GM19351 (cell line): ENCODE results near the gene ALDH2.
"Not testable (repeated sequence)": the region's sequence is repeated elsewhere in the genome, so short reads cannot be mapped to it uniquely, and the experiment has no call there.

Experiments
- ATAC-seq: cut with Tn5 transposase; IDR thresholded peaks from one replicate; pipeline ENCODE4 v1.9.1; 2021; ENCODE audit warnings: mild to moderate bottlenecking, moderate library complexity; ENCODE audit not compliant: unreplicated experiment

Gene ALDH2

DNA sequence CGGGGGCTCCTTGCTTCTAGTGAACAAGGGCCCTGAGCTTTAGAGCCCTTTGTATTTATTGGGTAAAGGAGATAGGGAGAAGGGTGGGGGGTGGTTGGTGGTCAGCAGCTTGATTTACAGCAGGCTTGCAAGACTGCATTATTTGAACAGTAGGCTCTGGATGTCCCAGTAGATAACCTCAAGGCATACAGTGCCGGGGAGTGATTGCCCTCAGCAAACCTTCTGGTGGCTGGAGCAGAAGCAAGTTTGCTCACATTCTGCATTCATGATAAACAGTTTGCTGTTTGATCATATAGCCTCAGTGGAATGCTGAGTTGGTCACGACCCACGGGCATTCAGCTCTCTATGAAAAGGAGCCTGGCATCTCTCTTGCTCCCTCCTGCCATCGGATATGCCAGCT is 58.8 kb downstream of the ALDH2 start:
- no peak for ATAC-seq

DNA sequence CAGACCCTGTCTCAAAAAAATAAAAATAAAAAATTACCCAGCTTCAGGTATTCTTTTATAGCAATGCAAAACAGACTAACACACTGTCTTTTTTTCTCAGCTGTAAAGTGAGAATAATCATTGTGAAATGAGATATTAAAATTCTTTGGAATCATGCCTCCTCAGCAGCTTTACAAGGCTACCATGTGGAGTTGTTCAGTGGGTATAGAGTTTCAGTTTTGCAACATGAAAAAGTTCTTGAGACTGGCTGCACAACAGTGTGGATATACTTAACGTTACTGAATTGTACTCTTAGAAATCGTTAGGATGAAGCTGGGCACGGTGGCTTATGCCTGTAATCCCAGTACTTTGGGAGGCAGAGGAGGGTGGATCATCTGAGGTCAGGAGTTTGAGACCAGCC is 59.6 kb downstream of the ALDH2 start:
- no peak for ATAC-seq

GRCh38 chr12:111826992-111827391 is 60.3 kb downstream of the ALDH2 start:
- no peak for ATAC-seq

GRCh38 chr12:111827907-111828306 is 61.2 kb downstream of the ALDH2 start:
- ATAC-seq = no peak

DNA sequence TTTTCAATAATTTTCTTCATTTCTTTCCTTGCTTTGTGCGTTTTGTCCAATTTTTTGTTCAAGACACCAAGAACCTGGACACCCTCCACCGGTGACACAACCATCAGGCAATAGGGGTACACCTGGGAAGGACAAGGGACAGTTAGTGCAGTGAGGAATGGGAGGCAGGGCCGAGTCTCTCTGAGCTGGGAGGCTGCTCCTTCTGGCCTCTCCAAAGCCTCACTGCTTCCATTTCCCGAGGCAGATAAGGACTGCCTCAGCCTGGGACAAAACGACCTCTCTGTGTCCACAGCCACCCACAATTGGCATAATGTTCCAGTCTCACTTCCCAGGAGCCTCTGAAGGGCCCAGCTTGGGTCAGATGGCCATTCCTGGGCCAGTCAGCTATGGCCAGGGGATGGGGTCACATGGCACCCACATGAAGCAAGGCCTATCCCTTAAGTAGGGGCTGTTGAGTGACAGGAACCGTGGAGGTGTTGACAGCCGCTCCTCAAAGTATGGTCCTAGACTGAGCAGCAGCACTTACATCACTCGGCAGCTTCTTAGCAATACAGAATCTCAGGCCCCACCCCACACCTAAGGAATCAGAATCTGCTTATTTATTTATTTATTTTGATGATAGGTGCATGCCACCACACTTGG is 61.7 kb downstream of the ALDH2 start:
- ATAC-seq = no peak

DNA sequence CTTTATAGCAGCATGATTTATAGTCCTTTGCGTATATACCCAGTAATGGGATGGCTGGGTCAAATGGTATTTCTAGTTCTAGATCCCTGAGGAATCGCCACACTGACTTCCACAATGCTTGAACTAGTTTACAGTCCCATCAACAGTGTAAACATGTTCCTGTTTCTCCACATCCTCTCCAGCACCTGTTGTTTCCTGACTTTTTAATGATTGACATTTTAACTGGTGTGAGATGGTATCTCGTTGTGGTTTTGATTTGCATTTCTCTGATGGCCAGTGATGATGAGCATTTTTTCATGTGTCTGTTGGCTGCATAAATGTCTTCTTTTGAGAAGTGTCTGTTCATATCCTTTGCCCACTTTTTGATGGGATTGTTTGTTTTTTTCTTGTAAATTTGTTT is 62.9 kb downstream of the ALDH2 start:
- ATAC-seq = not testable (repeated sequence)

DNA sequence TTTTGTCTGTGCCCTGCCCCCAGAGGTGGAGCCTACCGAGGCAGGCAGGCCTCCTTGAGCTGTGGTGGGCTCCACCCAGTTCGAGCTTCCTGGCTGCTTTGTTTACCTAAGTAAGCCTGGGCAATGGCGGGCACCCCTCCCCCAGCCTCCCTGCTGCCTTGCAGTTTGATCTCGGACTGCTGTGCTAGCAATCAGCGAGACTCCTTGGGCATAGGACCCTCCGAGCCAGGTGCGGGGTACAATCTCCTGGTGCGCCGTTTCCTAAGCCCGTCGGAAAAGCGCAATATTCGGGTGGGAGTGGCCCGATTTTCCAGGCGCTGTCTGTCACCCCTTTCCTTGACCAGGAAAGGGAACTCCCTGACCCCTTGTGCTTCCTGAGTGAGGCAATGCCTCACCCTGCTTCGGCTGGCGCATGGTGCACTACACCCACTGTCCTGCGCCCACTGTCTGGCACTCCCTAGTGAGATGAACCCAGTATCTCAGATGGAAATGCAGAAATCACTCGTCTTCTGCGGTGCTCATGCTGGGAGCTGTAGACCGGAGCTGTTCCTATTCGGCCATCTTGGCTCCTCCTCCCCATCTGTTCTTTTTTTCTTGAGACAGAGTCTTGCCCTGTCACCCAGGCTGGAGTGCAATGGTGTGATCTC is 68.1 kb downstream of the ALDH2 start:
- ATAC-seq = not testable (repeated sequence)

DNA sequence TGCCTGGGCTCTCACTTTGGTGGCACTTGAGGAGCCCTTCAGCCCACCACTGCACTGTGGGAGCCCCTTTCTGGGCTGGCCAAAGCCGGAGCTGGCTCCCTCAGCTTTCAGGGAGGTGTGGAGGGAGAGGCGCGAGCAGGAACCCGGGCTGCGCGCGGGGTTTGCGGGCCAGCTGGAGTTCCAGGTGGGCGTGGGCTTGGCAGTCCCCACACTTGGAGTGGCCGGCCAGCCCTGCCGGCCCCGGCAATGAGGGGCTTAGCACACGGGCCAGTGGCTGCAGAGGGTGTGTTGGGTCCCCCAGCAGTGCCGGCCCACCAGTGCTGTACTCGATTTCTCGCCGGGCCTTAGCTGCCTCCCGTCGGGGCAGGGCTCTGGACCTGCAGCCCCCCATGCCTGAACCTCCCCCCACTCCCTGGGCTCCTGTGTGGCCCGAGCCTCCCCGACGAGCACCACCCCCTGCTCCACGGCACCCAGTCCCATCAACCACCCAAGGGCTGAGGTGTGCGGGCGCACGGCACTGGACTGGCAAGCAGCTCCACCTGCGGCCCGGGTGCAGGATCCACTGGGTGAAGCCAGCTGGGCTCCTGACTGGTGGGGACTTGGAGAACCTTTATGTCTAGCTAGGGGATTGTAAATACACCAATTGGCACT is 68.9 kb downstream of the ALDH2 start:
- not testable (repeated sequence) for ATAC-seq

GRCh38 chr12:111838353-111838752 is 71.6 kb downstream of the ALDH2 start:
- ATAC-seq = no peak

GRCh38 chr12:111840807-111841206 is 74.1 kb downstream of the ALDH2 start:
- ATAC-seq = no peak

- ATAC-seq = no peak
These were observed 74.6 kb downstream of the ALDH2 start for GRCh38 chr12:111841236-111841749.

- ATAC-seq = peak; percentile 75
These were observed 75.2 kb downstream of the ALDH2 start, which contains the start of gene MAPKAPK5 for GRCh38 chr12:111841750-111842555. TSS of gene MAPKAPK5 (plus strand) at chr12:111842228. CDS start at chr12:111842734, 506 bp downstream.

DNA sequence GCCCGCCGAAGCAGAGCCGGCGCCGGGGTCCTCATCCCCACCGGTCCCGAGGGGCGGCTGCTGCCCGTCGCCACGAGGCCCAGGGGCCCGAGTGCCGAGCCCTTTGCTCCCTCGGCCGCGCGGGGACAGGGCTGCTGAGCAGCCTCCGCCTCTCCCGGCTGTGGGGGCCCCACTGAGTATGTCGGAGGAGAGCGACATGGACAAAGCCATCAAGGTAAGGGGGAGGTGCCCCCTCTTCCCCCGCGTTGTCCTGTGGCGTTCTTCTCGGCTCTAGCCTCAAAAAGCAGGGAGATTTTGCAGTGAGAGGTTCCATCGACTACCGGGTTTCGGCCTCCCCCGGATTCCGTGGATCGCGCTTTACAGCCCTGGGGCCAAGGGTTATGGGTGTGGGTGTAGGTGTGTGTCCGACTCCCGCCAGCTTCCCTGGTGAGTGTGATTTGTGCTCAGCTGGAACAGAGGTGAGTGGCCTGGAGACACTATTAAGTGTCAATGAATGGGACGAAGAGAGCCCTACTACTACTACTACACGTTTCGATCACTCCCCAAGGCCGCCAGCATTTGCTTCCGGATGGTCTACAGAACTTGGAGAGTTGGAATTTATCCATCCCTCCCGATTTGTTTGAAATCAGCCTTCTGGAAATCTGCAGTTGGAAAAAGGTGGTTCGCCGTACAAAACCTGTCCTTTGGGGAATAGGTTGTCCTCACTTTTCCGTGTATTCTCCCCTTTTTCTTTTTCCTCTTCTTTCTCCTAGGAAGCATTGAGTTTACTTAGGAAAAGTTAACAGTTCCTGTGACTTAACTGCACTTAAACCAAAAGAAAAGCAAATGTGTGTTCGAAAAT is 76.0 kb downstream of the ALDH2 start:
- ATAC-seq = peak; percentile 15

DNA sequence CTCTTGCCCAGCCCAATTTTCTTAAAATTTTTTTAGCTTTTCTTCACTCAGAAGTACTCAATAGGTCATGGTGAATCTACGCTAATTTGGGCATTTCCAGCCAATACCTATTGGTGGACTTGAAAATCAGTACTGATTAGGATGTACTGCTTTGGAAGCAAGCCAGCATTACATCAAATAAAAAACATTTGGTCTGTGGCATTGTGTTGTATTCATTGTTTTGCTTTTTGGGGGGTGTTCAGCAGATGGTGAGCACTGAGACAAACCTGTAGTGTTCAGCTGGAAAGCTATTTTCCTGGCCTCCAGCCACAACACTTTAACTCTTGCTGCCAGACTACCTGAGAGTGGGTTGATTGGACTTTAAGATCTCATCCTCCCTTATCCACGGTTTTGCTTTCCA is 79.3 kb downstream of the ALDH2 start:
- no peak for ATAC-seq

DNA sequence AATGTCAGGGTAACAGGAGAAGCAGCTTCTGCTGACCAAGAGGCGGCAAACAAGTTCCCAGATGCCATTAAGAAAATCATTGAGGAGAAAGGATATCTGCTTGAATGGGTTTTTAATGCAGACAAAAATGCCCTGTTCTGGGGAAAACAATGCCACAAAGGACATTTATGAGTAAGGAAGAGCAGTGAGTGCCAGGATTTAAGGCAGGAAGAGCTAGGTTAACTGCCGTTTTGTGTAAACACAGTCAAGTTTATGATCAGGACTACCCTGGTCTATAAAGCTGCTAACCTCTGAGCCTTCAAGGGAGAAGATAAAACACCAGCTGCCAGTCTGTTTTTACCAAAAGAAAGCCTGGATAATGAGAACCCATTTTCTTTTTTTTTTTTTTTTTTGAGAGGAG is 83.8 kb downstream of the ALDH2 start:
- ATAC-seq = no peak

DNA sequence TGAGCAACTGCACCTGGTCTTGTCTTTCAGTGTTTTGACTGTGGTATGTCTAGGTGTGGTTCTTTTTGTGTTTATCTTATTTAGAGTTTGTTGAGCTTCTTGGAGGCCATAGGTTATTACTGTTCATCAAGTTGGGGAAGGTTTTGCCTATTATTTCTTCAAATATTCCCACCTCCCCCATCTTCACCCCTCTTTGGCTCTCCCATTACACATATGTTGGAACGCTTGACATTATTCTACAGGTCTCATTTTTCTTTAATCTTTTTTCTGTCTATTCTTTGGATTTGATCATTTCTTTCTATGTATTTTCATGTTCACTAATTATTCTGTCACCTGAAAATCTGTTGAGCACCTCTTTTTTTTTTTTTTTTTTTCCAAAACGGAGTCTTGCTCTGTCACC is 91.5 kb downstream of the ALDH2 start:
- ATAC-seq = no peak

DNA sequence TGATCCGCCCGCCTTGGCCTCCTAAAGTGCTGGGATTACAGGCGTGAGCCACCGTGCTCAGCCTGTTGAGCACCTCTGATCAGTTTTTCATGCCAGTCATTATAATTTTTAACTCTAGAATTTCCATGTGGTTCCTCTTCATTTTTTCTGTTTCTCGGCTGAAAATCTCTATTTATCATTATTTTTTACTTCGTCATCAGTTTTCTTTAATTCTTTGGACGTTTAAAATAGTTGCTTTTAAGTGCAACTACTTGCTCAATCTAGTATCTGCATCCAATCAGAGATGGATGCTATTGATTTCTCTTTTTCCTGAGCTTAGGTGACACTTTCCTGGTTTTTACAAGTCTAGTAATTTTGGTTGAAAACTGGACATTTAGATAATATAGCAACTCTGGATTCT is 92.0 kb downstream of the ALDH2 start:
- no peak for ATAC-seq

DNA sequence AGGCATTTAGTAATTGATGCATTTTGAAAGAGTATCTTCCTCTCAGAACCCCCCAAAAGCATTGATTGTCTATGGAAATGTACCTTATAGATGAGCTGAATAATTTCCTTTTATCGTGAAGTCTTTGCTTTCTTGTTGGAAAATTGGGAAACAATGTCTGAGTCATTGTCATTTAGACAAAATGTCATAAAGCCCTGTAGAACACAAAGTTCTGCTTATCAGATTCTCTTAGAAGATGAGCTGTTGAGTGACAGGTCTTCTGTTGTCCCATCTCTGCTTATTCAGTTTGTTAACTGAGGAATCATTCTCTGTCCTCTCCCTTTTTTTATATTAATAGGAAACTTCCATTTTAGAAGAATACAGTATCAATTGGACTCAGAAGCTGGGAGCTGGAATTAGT is 98.2 kb downstream of the ALDH2 start:
- no peak for ATAC-seq
